HUES6 (cell line): ENCODE data around the gene UPB1.

ENCODE experiments used
- H3K27ac ChIP-seq: 2 replicates; pipeline ENCODE4 v1.7.0; 2013; ENCODE audit warnings: low read depth, mild to moderate bottlenecking, low read length, inconsistent platforms
- H3K27me3 ChIP-seq: 2 replicates; pipeline ENCODE4 v1.6.1; 2013; ENCODE audit warnings: low read length; ENCODE audit not compliant: control insufficient read depth, insufficient read depth
- H3K36me3 ChIP-seq: 2 replicates; pipeline ENCODE4 v1.6.1; 2013; ENCODE audit warnings: low read length; ENCODE audit not compliant: control insufficient read depth, insufficient read depth
- H3K4me1 ChIP-seq: 2 replicates; pipeline ENCODE4 v1.6.1; 2013; ENCODE audit warnings: low read length; ENCODE audit not compliant: control insufficient read depth, insufficient read depth
- H3K4me3 ChIP-seq: 2 replicates; pipeline ENCODE4 v1.5.1; 2013; ENCODE audit warnings: low read depth, low read length
- H3K9ac ChIP-seq: one replicate; pipeline ENCODE4 v1.6.1; 2013; ENCODE audit warnings: mild to moderate bottlenecking, low read length
- H3K9me3 ChIP-seq: 2 replicates; pipeline ENCODE4 v1.6.1; 2013; ENCODE audit warnings: low read depth, low read length; ENCODE audit not compliant: control insufficient read depth, insufficient read depth

UPB1 gene

GRCh38 chr22:24496661-24497060 is 1.5 kb downstream of the UPB1 start:
- Histone ChIP-seq H3K4me1 (peaks cover 14% of the 10 kb centered on the region), H3K9ac (no peak overlapping the region), H3K27me3 (peaks cover 52% of the 10 kb centered on the region), H3K4me3 (no peak overlapping the region), H3K36me3 (no peaks in the 10 kb centered on the region), H3K9me3 (peaks cover 5% of the 10 kb centered on the region; the same call in 1 of the 2 replicates), H3K27ac (no peak overlapping the region)

DNA sequence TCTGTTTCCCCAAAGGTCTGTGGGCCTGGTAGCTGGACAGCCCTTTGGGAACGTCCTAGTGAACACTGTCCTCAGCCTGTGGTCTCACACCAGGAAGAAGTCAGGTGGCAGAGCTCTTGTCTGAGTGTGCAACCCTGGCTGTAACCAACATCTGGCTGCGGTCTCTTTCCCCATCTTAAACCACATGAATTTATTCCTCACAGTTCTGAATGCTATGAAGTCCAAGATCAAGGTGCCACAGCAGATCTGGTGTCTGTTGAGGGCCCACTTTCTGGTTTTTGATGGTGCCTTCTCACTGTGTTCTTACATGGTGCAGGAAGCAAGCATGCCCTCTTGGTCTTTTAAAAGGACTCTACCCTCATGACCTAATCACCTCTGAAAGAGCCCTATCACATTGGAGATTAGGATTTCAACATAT is 2.7 kb downstream of the UPB1 start:
- no peak overlapping the region for H3K9ac ChIP-seq
- H3K9me3 ChIP-seq: peaks cover 5% of the 10 kb centered on the region; the same call in 1 of the 2 replicates
- H3K4me1 ChIP-seq: peaks cover 18% of the 10 kb centered on the region
- H3K27ac ChIP-seq: no peak overlapping the region
- no peaks in the 10 kb centered on the region for H3K36me3 ChIP-seq
- no peak overlapping the region for H3K4me3 ChIP-seq
- H3K27me3 ChIP-seq: peaks cover 47% of the 10 kb centered on the region

- Histone ChIP-seq H3K9ac (no peak overlapping the region), H3K4me1 (peaks cover 17% of the 10 kb centered on the region), H3K27ac (no peak overlapping the region), H3K9me3 (peaks cover 5% of the 10 kb centered on the region; the same call in 1 of the 2 replicates), H3K27me3 (peaks cover 41% of the 10 kb centered on the region), H3K4me3 (no peak overlapping the region), H3K36me3 (no peaks in the 10 kb centered on the region)
Measured at GRCh38 chr22:24498824-24499223, 3.7 kb downstream of the UPB1 start.

DNA sequence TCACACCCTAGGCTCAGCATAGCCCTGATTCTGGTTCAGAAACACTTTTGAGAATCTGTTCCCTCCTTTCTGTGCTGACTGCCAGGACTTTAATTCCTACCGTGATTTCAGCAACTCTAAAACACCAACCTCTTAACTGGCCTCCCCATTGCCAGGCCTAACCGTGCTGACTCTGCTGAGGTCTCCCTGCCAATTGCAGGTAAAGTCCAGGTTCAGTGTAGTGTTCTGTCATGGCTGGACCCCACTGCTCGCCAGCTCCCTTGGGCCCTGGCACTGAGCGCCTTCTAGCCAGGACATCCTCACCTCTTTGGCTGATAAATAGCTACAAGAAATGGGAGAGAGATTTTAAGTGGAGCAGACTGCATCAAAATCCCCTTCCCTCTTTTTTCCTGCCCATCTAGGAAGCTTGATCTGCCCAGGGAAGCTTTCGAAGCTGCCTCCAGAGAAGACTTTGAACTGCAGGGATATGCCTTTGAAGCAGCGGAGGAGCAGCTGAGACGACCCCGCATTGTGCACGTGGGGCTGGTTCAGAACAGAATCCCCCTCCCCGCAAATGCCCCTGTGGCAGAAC is 4.7 kb downstream of the UPB1 start:
- no peak overlapping the region for H3K4me3 ChIP-seq

DNA sequence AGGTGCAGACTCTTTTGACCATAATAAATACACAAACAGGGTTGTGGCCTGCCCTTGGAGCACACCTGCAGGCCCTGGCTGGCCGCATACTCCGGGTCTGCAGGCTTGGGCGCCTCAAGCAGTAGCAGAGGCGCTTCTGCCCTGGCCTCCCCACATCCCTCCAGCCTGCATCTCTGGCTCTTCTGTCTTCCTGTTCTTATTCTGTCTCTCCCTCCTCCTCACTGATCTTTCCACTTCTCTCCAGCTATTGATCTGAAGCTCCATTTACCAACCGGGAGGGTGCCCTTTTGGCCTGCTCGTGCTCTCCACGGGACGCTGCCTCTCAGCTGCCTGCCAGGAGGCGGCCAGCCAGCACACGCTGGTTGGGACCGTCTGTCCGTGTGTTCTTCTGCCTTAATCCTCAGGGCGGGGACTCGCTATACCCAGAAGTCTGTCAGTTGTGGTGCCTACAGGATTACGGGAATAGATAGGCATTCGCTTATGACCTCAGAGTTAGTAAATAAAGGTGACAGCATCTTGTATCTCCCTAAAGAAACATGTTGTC is 5.2 kb downstream of the UPB1 start:
- Histone ChIP-seq H3K4me1 (peaks cover 12% of the 10 kb centered on the region; the same call in 1 of the 2 replicates), H3K9ac (no peak overlapping the region), H3K36me3 (no peaks in the 10 kb centered on the region), H3K27ac (no peak overlapping the region), H3K4me3 (no peak overlapping the region), H3K9me3 (no peaks in the 10 kb centered on the region), H3K27me3 (peaks cover 26% of the 10 kb centered on the region)

More for the DNA sequence above, 4.7 kb downstream of the UPB1 start:
- Histone ChIP-seq H3K9me3 (peaks cover 5% of the 10 kb centered on the region; the same call in 1 of the 2 replicates), H3K27me3 (peaks cover 32% of the 10 kb centered on the region), H3K27ac (no peak overlapping the region), H3K36me3 (no peaks in the 10 kb centered on the region), H3K9ac (no peak overlapping the region), H3K4me1 (peaks cover 12% of the 10 kb centered on the region; the same call in 1 of the 2 replicates)

- H3K9ac ChIP-seq: no peak overlapping the region
- H3K4me3 ChIP-seq: no peak overlapping the region
- no peaks in the 10 kb centered on the region for H3K36me3 ChIP-seq
- H3K27ac ChIP-seq: no peak overlapping the region
- no peaks in the 10 kb centered on the region for H3K9me3 ChIP-seq
- H3K4me1 ChIP-seq: peaks cover 16% of the 10 kb centered on the region
- H3K27me3 ChIP-seq: peaks cover 15% of the 10 kb centered on the region
Measured at GRCh38 chr22:24501301-24502005, 6.3 kb downstream of the UPB1 start.

DNA sequence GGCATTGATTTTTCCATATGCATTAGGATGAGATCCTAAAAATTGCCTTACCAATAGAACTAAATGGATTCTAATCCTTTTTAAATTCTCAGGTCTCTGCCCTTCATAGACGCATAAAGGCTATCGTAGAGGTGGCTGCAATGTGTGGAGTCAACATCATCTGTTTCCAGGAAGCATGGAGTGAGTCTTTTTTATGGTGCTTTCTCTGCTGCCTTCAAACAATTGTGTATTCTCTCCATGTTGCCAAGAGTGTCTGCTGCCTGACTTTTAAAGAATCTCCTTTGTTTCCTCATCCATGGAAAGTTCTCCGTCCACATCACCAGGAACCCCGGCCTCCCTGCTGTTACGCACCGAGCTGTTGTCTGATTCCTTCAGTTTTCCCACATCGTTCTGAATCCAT is 6.9 kb downstream of the UPB1 start:
- H3K9ac ChIP-seq: no peak overlapping the region
- peaks cover 9% of the 10 kb centered on the region for H3K27me3 ChIP-seq
- peaks cover 21% of the 10 kb centered on the region for H3K4me1 ChIP-seq
- no peak overlapping the region for H3K4me3 ChIP-seq
- H3K9me3 ChIP-seq: no peaks in the 10 kb centered on the region
- no peaks in the 10 kb centered on the region for H3K36me3 ChIP-seq
- H3K27ac ChIP-seq: no peak overlapping the region

GRCh38 chr22:24502541-24502940 is 7.4 kb downstream of the UPB1 start:
- no peak overlapping the region for H3K4me3 ChIP-seq
- H3K9me3 ChIP-seq: no peaks in the 10 kb centered on the region
- peaks cover 26% of the 10 kb centered on the region for H3K4me1 ChIP-seq
- no peak overlapping the region for H3K27ac ChIP-seq
- peaks cover 4% of the 10 kb centered on the region; the same call in 1 of the 2 replicates for H3K27me3 ChIP-seq
- H3K9ac ChIP-seq: no peak overlapping the region
- H3K36me3 ChIP-seq: no peaks in the 10 kb centered on the region

- Histone ChIP-seq H3K27ac (no peak overlapping the region), H3K9ac (no peak overlapping the region), H3K9me3 (no peaks in the 10 kb centered on the region), H3K27me3 (peaks cover 1% of the 10 kb centered on the region; the same call in 1 of the 2 replicates), H3K36me3 (no peaks in the 10 kb centered on the region), H3K4me3 (no peak overlapping the region), H3K4me1 (peaks cover 32% of the 10 kb centered on the region)
Measured at GRCh38 chr22:24503137-24503842, 8.2 kb downstream of the UPB1 start.

DNA sequence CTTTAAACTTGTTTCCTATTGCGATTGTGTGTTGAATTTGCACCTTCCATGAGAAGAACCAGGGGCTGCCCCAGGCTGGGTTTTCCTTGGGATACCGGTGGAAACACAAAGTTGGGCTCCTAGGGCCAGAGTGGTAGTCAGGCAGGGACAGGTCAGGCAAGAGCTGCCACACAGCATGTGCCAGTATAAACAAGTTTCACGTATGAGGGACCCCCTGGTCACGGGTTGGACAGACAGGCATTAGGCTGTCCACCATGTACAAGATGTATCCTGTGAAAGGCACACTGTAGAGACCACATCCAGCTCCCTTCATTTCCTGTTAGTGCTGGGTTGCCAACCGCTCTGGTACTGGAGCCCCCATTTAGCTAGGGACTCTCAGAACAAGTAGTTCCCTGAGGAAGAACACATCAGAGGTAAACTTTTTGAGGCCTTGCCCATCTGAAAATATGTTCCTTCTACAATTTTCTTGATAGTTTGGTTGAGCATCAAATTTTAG is 8.8 kb downstream of the UPB1 start:
- H3K9ac ChIP-seq: no peak overlapping the region
- no peaks in the 10 kb centered on the region for H3K27me3 ChIP-seq
- no peaks in the 10 kb centered on the region for H3K9me3 ChIP-seq
- H3K36me3 ChIP-seq: no peaks in the 10 kb centered on the region
- H3K4me1 ChIP-seq: peaks cover 32% of the 10 kb centered on the region
- H3K27ac ChIP-seq: no peak overlapping the region
- no peak overlapping the region for H3K4me3 ChIP-seq
